Subcutaneous abdominal adipose tissue (tissue), 5 donors: Measurements from ENCODE around the gene CDK17.

Experiments used
- H3K27ac ChIP-seq: one replicate; pipeline ENCODE4 v1.7.0; 2013; ENCODE audit warnings: low read depth, mild to moderate bottlenecking, inconsistent platforms, low read length, moderate library complexity
- H3K27me3 ChIP-seq, 5 donors: one replicate each; pipeline ENCODE4 v1.7.0; 2013; ENCODE audit warnings: low read length in 5 of 5, inconsistent platforms in 1 of 5; ENCODE audit not compliant: control insufficient read depth in 5 of 5, insufficient read depth in 4 of 5
- H3K36me3 ChIP-seq, 5 donors: one replicate each; pipeline ENCODE4 v1.7.0; 2013; ENCODE audit warnings: low read length in 5 of 5; ENCODE audit not compliant: control insufficient read depth in 5 of 5, insufficient read depth in 5 of 5
- H3K4me1 ChIP-seq, 5 donors: one replicate each; pipeline ENCODE4 v1.7.0; 2013; ENCODE audit warnings: low read length in 5 of 5, mild to moderate bottlenecking in 3 of 5, moderate library complexity in 1 of 5; ENCODE audit not compliant: control insufficient read depth in 5 of 5, insufficient read depth in 5 of 5
- H3K4me3 ChIP-seq, 5 donors: one replicate each; pipeline ENCODE4 v1.7.0; 2013; ENCODE audit warnings: low read length in 5 of 5, low read depth in 1 of 5
- H3K9ac ChIP-seq, 5 donors: one replicate each; pipeline ENCODE4 v1.7.0; 2013; ENCODE audit warnings: low read length in 5 of 5, mild to moderate bottlenecking in 4 of 5, moderate library complexity in 3 of 5
- H3K9me3 ChIP-seq, 5 donors: one replicate each; pipeline ENCODE4 v1.7.0; 2013; ENCODE audit warnings: low read length in 5 of 5; ENCODE audit not compliant: control insufficient read depth in 5 of 5
- donor health status: healthy.
- donor health status: healthy.
- donor health status: healthy.
- donor health status: healthy.
- donor health status: healthy.

Gene CDK17

DNA sequence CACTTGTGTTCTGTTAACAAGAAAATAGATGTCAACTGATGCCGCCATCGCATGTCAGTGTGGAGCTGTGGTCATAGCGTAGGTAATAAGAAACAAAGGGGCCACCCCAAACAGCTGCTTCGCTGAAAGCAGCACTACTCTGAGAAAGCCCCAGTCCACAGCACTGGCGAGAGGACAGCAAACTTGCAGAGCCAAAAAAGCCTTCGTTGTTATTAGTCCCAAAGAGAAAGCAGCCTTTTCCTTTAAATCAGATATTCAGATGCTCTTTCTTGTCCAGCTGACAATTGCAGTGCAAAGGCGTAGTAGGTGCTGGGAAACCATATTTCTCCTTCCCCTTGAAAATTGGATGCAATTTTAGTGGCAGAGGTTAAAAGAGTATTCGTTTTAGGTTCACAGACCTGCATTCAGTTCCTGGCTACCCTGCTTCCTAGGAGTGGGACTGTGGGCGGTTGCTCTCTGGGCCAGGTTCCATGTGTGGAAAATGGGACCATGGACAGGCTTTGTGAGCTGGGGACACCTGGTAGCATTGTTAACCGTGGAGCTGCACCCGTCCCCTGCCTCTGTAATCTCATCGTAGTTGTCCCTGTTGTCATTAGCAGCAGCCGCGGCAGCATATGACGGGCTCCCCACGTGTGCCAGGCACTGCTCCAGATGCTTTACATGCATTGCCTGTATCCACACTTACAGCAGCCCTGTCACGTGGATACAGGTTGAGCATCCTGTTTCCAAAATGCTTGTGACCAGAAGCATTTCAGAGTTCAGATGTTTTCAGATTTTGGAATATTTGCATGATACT lies 151.9 kb downstream of the CDK17 start:
- Histone ChIP-seq H3K4me1 (peaks cover 7 to 32% (median 17%) of the 10 kb centered on the region in 5 donors), H3K9me3 (no peaks in the 10 kb centered on the region), H3K36me3 (peaks cover 6 to 50% (median 26%) of the 10 kb centered on the region in 5 donors), H3K4me3 (no peak overlapping the region), H3K27ac (peak overlapping the region; percentile 29), H3K9ac (no peak overlapping the region), H3K27me3 (no peaks in the 10 kb centered on the region)

- Histone ChIP-seq H3K27me3 (no peaks in the 10 kb centered on the region), H3K4me1 (peaks cover 10 to 38% (median 23%) of the 10 kb centered on the region in 5 donors), H3K27ac (no peak overlapping the region), H3K4me3 (no peak overlapping the region), H3K36me3 (peaks cover 6 to 50% (median 26%) of the 10 kb centered on the region in 5 donors), H3K9ac (no peak overlapping the region), H3K9me3 (no peaks in the 10 kb centered on the region)
Observed at GRCh38 chr12:96247563-96247962, 152.7 kb downstream of the CDK17 start.

- Histone ChIP-seq H3K27ac (no peak overlapping the region), H3K4me1 (peaks cover 15 to 44% (median 29%) of the 10 kb centered on the region in 5 donors)
Observed at GRCh38 chr12:96246926-96247505, 153.2 kb downstream of the CDK17 start.

DNA sequence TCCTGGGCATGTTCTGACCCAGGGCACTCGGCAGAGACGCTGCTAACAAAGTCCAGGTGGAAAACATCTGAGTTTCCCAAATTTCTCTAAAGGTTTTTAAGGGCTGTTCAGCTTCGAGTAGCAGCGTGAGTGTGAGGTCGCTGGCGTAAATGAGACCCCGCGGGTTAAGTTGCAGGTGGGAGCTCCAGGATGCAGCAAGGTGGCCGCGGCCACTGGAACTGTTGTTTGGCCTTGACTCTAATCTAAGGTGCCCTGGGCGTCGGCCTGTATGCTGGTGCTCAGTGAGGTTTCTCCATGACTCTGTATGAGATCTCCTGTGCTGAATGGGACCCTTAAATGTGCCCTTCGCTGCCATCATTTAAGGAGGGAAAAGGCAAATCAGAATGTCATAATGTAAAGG lies 155.4 kb downstream of the CDK17 start:
- peak overlapping the region; percentile 3 for H3K27ac ChIP-seq
- no peaks in the 10 kb centered on the region for H3K9me3 ChIP-seq
- no peak overlapping the region for H3K4me3 ChIP-seq
- H3K4me1 ChIP-seq, result peaks cover 18 to 63% (median 37%) of the 10 kb centered on the region in 5 donors
- peaks cover 0 to 7% (median 0%) of the 10 kb centered on the region in 5 donors for H3K27me3 ChIP-seq
- peaks cover 0 to 33% (median 16%) of the 10 kb centered on the region in 5 donors for H3K36me3 ChIP-seq
- no peak overlapping the region for H3K9ac ChIP-seq

More at GRCh38 chr12:96246926-96247505, 153.2 kb downstream of the CDK17 start:
- H3K27me3 ChIP-seq, result no peaks in the 10 kb centered on the region
- no peak overlapping the region for H3K9ac ChIP-seq
- H3K4me3 ChIP-seq, result no peak overlapping the region
- H3K9me3 ChIP-seq, result no peaks in the 10 kb centered on the region
- peaks cover 6 to 50% (median 26%) of the 10 kb centered on the region in 5 donors for H3K36me3 ChIP-seq

- Histone ChIP-seq H3K9me3 (no peaks in the 10 kb centered on the region), H3K4me1 (peaks cover 8 to 62% (median 42%) of the 10 kb centered on the region in 5 donors), H3K27ac (peak overlapping the region; percentile 76), H3K9ac (no peak overlapping the region), H3K36me3 (peaks cover 0 to 16% (median 12%) of the 10 kb centered on the region in 5 donors), H3K27me3 (peaks cover 0 to 14% (median 4%) of the 10 kb centered on the region in 5 donors), H3K4me3 (no peak overlapping the region)
Observed at GRCh38 chr12:96242597-96242996, 157.6 kb downstream of the CDK17 start.

DNA sequence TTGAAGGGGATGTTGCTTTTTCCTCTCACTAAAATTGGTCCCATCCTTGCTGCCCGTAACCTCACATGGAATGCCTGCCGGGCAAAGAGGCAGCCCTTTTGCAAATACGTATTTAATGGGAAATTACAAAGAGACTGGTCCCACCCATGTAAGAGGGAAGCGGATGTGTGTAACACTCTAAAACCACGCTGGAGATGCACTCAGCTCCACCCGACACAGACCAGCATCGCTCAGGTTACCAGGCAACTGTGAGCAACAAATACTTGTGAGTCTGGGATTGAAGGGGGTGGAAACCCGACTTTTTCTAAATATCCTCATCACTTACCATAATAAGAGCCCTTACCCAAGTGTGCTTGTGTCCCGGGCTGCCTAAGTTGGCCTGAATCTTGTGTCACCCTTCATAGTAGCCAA lies 158.4 kb downstream of the CDK17 start:
- peaks cover 0 to 19% (median 4%) of the 10 kb centered on the region in 5 donors for H3K27me3 ChIP-seq
- H3K4me1 ChIP-seq, result peaks cover 10 to 66% (median 49%) of the 10 kb centered on the region in 5 donors
- no peaks in the 10 kb centered on the region for H3K9me3 ChIP-seq
- no peak overlapping the region for H3K9ac ChIP-seq
- peak overlapping the region; percentile 76 for H3K27ac ChIP-seq
- no peak overlapping the region for H3K4me3 ChIP-seq
- H3K36me3 ChIP-seq, result peaks cover 0 to 9% (median 5%) of the 10 kb centered on the region in 5 donors

- H3K4me3 ChIP-seq, result peak overlapping the region in 1 of 5 donors; percentile 32
- H3K9ac ChIP-seq, result no peak overlapping the region
- H3K27ac ChIP-seq, result peak overlapping the region; percentile 76
- no peaks in the 10 kb centered on the region for H3K9me3 ChIP-seq
- peaks cover 10 to 70% (median 54%) of the 10 kb centered on the region in 5 donors for H3K4me1 ChIP-seq
- peaks cover 0 to 20% (median 4%) of the 10 kb centered on the region in 5 donors for H3K27me3 ChIP-seq
- H3K36me3 ChIP-seq, result peaks cover 0 to 6% (median 1%) of the 10 kb centered on the region in 5 donors
Observed at GRCh38 chr12:96241431-96241830, 158.8 kb downstream of the CDK17 start.

DNA sequence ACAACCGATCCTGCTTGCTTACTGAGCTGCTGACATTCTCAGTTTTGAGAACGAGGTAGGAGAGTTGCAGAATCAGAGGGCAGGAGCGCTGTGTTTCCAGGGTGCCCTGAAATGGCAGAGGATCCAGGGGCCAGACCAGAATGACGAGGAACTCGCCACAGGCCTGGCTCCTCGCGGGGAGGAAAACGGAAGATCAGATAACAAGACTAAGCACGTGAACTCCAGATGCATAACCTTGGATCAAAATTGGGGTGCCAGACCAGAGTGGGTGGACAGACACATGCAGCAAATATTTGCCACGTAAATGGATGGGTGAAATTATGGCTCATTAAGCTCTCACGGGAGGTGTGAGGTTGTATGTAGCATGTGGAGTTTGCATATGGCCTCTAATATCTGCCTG lies 159.6 kb downstream of the CDK17 start:
- Histone ChIP-seq H3K4me3 (no peak overlapping the region), H3K27me3 (peaks cover 0 to 20% (median 4%) of the 10 kb centered on the region in 5 donors), H3K36me3 (peaks cover 0 to 3% (median 0%) of the 10 kb centered on the region in 5 donors), H3K27ac (peak overlapping the region; percentile 76), H3K9ac (no peak overlapping the region), H3K4me1 (peaks cover 10 to 77% (median 61%) of the 10 kb centered on the region in 5 donors), H3K9me3 (no peaks in the 10 kb centered on the region)

GRCh38 chr12:96239711-96240635 lies 160.3 kb downstream of the CDK17 start:
- peak overlapping the region in 1 of 5 donors; percentile 7 for H3K9ac ChIP-seq
- H3K4me3 ChIP-seq, result no peak overlapping the region
- peak overlapping the region; percentile 76 for H3K27ac ChIP-seq
- H3K27me3 ChIP-seq, result peaks cover 0 to 20% (median 4%) of the 10 kb centered on the region in 5 donors
- H3K36me3 ChIP-seq, result peaks cover 0 to 3% (median 0%) of the 10 kb centered on the region in 5 donors
- H3K9me3 ChIP-seq, result no peaks in the 10 kb centered on the region
- peaks cover 12 to 83% (median 67%) of the 10 kb centered on the region in 5 donors for H3K4me1 ChIP-seq
